Measurements from ENCODE around the gene ABCB9. TPM values are rescaled to one million over a fixed set of nuclear protein-coding genes. Genes with fewer than 3 reads are reported as not detected.

The ABCB9 gene
- total RNA-seq, 1 donor from 2014 or later, result 4.1 TPM

Small RNAs within 50 kb of the gene (small RNA-seq; reads per million reads assigned to genes)
- not detected for gene ARL6IP4 (ENCODE audit: low replicate concordance)
- not detected for gene MIR4304 (ENCODE audit: low replicate concordance)

Other genes with a start within 250 kb of the ABCB9 start
- 2.6 TPM for gene HCAR3, start 249.7 kb downstream of the ABCB9 start, total RNA-seq
- 0.10 TPM for gene HCAR1, start 235.6 kb downstream of the ABCB9 start, total RNA-seq
- gene DENR, start 213.6 kb downstream of the ABCB9 start, total RNA-seq, result 40.8 TPM
- 2.8 TPM for gene CCDC62, start 191.9 kb downstream of the ABCB9 start, total RNA-seq
- 14.1 TPM for gene HIP1R, start 131.0 kb downstream of the ABCB9 start, total RNA-seq
- 32.6 TPM for gene VPS37B, start 70.3 kb downstream of the ABCB9 start, total RNA-seq
- 8.8 TPM for gene OGFOD2, start 8.8 kb upstream of the ABCB9 start, total RNA-seq
- gene ARL6IP4, start 14.2 kb upstream of the ABCB9 start, total RNA-seq, result 90.4 TPM
- 10.4 TPM for gene PITPNM2, start 184.6 kb upstream of the ABCB9 start, total RNA-seq